ENCODE results near the gene PNPLA6. TPM values are rescaled to one million over a fixed set of nuclear protein-coding genes. Genes with fewer than 3 reads are reported as not detected.
A peak's percentile ranks its signal among the peaks of the same experiment; 100 is the strongest.
"Not testable (repeated sequence)": the region's sequence is repeated elsewhere in the genome, so short reads cannot be mapped to it uniquely, and the experiment has no call there.

Gene PNPLA6
- total RNA-seq, 2 experiments from 2014 or later = 79.2 to 90.3 TPM

DNA sequence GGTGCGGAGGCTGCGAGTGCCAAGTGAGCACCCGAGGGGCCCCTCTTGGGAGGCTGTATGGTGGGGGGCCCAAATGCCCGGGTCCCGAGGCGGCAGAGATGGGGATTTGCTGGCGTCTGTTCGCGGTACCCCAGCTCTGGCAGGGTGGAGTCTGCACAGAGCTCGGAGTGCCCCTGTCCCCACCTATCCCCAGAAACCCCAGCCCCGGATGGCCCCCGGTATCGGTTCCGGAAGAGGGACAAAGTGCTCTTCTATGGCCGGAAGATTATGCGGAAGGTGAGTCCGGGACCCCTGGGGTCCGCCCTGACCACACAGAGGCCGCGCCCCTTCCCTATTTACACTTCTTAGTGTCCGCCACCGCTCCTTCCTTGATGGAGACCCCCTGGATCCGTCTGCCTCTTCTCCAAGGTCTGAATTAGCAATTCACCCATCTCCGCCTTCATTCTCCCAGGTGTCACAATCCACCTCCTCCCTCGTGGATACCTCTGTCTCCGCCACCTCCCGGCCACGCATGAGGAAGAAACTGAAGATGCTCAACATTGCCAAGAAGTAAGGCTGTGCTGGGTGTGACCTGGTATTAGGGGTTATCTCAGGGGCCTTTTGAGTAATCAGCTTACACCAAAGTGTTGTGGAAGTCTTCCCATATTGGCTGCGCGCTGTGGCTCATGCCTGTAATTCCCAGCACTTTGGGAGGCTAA, 630 bp downstream of the PNPLA6 start:
- peak overlapping the region; percentile 91 for H3K27ac Mint-ChIP-seq
- DNase-seq (no peak), ATAC-seq (peak; percentile 2)
- CTCF ChIA-PET = interaction anchor here (0.6 to 1.2 kb wide), 3 partner anchors 13 to 1031 kb away, joined by 3 to 5 read pairs (median 5); no protein-coding TSS in a partner anchor
- H3K27me3 Mint-ChIP-seq = no peaks in the 10 kb centered on the region
- H3K4me3 Mint-ChIP-seq = peak overlapping the region; percentile 95
- peaks cover 14% of the 10 kb centered on the region for H3K4me1 Mint-ChIP-seq (ENCODE audit: low read depth)
- TF ChIP-seq, protein P1, sequence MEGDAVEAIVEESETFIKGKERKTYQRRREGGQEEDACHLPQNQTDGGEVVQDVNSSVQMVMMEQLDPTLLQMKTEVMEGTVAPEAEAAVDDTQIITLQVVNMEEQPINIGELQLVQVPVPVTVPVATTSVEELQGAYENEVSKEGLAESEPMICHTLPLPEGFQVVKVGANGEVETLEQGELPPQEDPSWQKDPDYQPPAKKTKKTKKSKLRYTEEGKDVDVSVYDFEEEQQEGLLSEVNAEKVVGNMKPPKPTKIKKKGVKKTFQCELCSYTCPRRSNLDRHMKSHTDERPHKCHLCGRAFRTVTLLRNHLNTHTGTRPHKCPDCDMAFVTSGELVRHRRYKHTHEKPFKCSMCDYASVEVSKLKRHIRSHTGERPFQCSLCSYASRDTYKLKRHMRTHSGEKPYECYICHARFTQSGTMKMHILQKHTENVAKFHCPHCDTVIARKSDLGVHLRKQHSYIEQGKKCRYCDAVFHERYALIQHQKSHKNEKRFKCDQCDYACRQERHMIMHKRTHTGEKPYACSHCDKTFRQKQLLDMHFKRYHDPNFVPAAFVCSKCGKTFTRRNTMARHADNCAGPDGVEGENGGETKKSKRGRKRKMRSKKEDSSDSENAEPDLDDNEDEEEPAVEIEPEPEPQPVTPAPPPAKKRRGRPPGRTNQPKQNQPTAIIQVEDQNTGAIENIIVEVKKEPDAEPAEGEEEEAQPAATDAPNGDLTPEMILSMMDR (IDR thresholded peaks at IDR 0.05) = no peak
- H3K36me3 Mint-ChIP-seq (ENCODE audit: low read depth) = peaks cover 14% of the 10 kb centered on the region
- intact Hi-C loops (cut with micrococcal nuclease) = no loop called here
- POLR2A ChIA-PET = interaction anchor here (1.7 to 6.3 kb wide), 3 partner anchors 13 to 93 kb away, joined by 6 to 44 read pairs (median 7); partner anchors contain the start of genes MCOLN1, PET100 and XAB2
- no peaks in the 10 kb centered on the region for H3K9me3 Mint-ChIP-seq

GRCh38 chr19:7538990-7539389, 3.5 kb downstream of the PNPLA6 start:
- peaks cover 29% of the 10 kb centered on the region for H3K36me3 Mint-ChIP-seq (ENCODE audit: low read depth)
- H3K9me3 Mint-ChIP-seq; ATAC-seq; DNase-seq; POLR2A ChIA-PET; CTCF ChIA-PET; H3K27me3 Mint-ChIP-seq; intact Hi-C loops (cut with micrococcal nuclease); H3K27ac Mint-ChIP-seq; H3K4me3 Mint-ChIP-seq: not testable (repeated sequence)
- peaks cover 14% of the 10 kb centered on the region for H3K4me1 Mint-ChIP-seq (ENCODE audit: low read depth)

- no peak overlapping the region for H3K4me3 Mint-ChIP-seq
- no peaks in the 10 kb centered on the region for H3K9me3 Mint-ChIP-seq
- ATAC-seq (no peak), DNase-seq (no peak)
- no peaks in the 10 kb centered on the region for H3K27me3 Mint-ChIP-seq
- H3K27ac Mint-ChIP-seq = no peak overlapping the region
- ChIA-PET POLR2A (no interaction called here), CTCF (interaction anchor here (0.8 kb wide), 1 partner anchor 322 kb away, joined by 4 read pairs; no protein-coding TSS in a partner anchor)
- intact Hi-C loops (cut with micrococcal nuclease) = no loop called here
- H3K4me1 Mint-ChIP-seq (ENCODE audit: low read depth) = peaks cover 22% of the 10 kb centered on the region
- peaks cover 29% of the 10 kb centered on the region for H3K36me3 Mint-ChIP-seq (ENCODE audit: low read depth)
- TF ChIP-seq, protein P1 (IDR thresholded peaks at IDR 0.05) = no peak
These were observed 4.4 kb downstream of the PNPLA6 start for GRCh38 chr19:7539827-7540425.

DNA sequence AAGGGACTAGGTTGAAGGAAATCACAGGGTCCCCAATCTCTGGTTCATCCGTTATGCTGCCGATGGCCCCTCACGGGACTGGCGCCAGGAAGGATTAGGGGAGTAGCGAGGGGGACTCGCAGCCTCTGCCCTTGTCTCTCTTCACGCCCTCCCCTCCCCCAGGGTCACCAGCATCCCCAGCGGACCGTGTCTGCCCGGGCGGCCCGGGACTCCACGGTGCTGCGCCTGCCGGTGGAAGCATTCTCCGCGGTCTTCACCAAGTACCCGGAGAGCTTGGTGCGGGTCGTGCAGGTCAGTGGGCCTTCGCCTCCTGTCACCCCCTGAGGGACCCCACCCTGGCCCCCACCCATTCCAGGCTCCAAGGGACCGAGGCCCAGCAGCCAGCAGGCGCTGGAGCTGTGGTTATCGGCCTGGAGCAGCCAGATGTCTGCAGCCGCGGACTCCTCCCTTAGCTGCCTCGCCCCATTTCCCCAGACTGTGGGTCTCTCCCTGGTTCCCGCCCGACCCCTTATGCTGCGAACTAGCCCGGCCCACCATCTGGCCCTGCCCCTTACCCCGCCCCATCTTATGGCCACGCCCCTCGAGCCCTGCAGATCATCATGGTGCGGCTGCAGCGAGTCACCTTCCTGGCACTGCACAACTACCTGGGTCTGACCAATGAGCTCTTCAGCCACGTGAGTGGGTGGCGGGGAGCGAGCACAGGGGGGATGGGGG, 5.4 kb downstream of the PNPLA6 start:
- ATAC-seq = peak; percentile 74
- ChIA-PET CTCF (interaction anchor here (1.1 kb wide), 1 partner anchor 28 kb away, joined by 3 read pairs; no protein-coding TSS in a partner anchor), POLR2A (no interaction called here)
- Mint-ChIP-seq H3K27ac (no peak overlapping the region), H3K36me3 (ENCODE audit: low read depth) (peaks cover 29% of the 10 kb centered on the region), H3K4me3 (no peak overlapping the region), H3K4me1 (ENCODE audit: low read depth) (peaks cover 30% of the 10 kb centered on the region), H3K9me3 (no peaks in the 10 kb centered on the region), H3K27me3 (no peaks in the 10 kb centered on the region)
- DNase-seq = peak; percentile 72
- intact Hi-C loops (cut with micrococcal nuclease) = no loop called here
- TF ChIP-seq, protein P1 (IDR thresholded peaks at IDR 0.05) = no peak

DNA sequence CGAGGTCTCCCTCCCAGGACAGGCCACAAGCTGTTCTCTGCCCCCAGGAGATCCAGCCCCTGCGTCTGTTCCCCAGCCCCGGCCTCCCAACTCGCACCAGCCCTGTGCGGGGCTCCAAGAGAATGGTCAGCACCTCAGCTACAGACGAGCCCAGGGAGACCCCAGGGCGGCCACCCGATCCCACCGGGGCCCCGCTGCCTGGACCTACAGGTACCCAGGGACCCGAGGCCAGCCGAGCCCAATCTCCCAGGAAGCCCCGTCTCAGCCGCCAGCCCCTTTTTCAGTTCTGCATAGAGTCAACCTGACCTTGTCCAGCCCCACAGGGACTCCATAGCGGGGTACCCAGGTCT, 5.9 kb downstream of the PNPLA6 start:
- Mint-ChIP-seq H3K27ac (no peak overlapping the region), H3K4me3 (no peak overlapping the region), H3K27me3 (no peaks in the 10 kb centered on the region), H3K9me3 (no peaks in the 10 kb centered on the region), H3K36me3 (ENCODE audit: low read depth) (peaks cover 29% of the 10 kb centered on the region), H3K4me1 (ENCODE audit: low read depth) (peaks cover 30% of the 10 kb centered on the region)
- TF ChIP-seq, protein P1 (IDR thresholded peaks at IDR 0.05) = no peak
- no peak for DNase-seq
- ChIA-PET POLR2A (no interaction called here), CTCF (interaction anchor here (1.1 kb wide), 1 partner anchor 27 kb away, joined by 3 read pairs; no protein-coding TSS in a partner anchor)
- no peak for ATAC-seq
- intact Hi-C loops (cut with micrococcal nuclease) = no loop called here

Data from activated CD8-positive, alpha-beta T cell treated with anti-CD3 and anti-CD28 coated beads for 36 hours (primary cell).